A549 treated with DMSO at 1 μM for 4 hours (cell line): ENCODE data around the gene TIGD3. TPM values are rescaled to one million over a fixed set of nuclear protein-coding genes. Genes with fewer than 3 reads are reported as not detected.

Source experiments
- total RNA-seq: library from RNA; stranded (reverse); fragments of 200-300 nt; extraction: Qiagen RNA extraction; gene quantifications from 5 replicates; pipeline ENCODE4 v1.2.3, GENCODE V29; 2022; ENCODE audit warnings: low read depth

TIGD3 gene
- 0.65 to 1.00 TPM (median 0.86 TPM) in 5 replicates for total RNA-seq

GRCh38 chr11:65354265-65355012 lies at the start of gene TIGD3:
TIGD3 (plus strand) TSS chr11:65354751; CDS start chr11:65355809, 1,058 bp downstream.

GRCh38 chr11:65314501-65315203 lies 39.9 kb upstream of the TIGD3 start, which contains the start of gene CDC42EP2:
CDC42EP2 (plus strand) TSS chr11:65314866; CDS start chr11:65320899, 6,033 bp downstream.

GRCh38 chr11:65382033-65382803 lies 27.7 kb downstream of the TIGD3 start, which contains the start of gene SLC25A45:
SLC25A45 (minus strand) TSS chr11:65382646; CDS start chr11:65381951, 695 bp downstream.

GRCh38 chr11:65386307-65387140 lies 32.0 kb downstream of the TIGD3 start, which contains the start of gene FRMD8:
FRMD8 (plus strand) TSS chr11:65386637; CDS start chr11:65387037, 400 bp downstream.

Other genes starting within 250 kb of the TIGD3 start
- 4.6 to 9.0 TPM (median 6.1 TPM) in 5 replicates for gene TM7SF2, start 242.9 kb upstream of the TIGD3 start, total RNA-seq
- gene ZNHIT2, start 237.1 kb upstream of the TIGD3 start, total RNA-seq, result 13.2 to 23.0 TPM (median 20.9 TPM) in 5 replicates
- gene FAU, start 232.6 kb upstream of the TIGD3 start, total RNA-seq, result 836 to 988 TPM (median 969 TPM) in 5 replicates
- 76.2 to 80.9 TPM (median 77.4 TPM) in 5 replicates for gene MRPL49, start 232.4 kb upstream of the TIGD3 start, total RNA-seq
- gene SYVN1, start 220.2 kb upstream of the TIGD3 start, total RNA-seq, result 31.0 to 44.6 TPM (median 42.1 TPM) in 5 replicates
- not detected in 5 replicates for gene SPDYC, start 184.5 kb upstream of the TIGD3 start, total RNA-seq
- gene CAPN1, start 172.8 kb upstream of the TIGD3 start, total RNA-seq, result 96.7 to 116 TPM (median 104 TPM) in 5 replicates
- gene POLA2, start 92.8 kb upstream of the TIGD3 start, total RNA-seq, result 14.1 to 19.3 TPM (median 15.7 TPM) in 5 replicates
- gene CDC42EP2, start 39.9 kb upstream of the TIGD3 start, total RNA-seq, result 14.5 to 16.5 TPM (median 14.8 TPM) in 5 replicates
- 39.6 to 46.0 TPM (median 41.1 TPM) in 5 replicates for gene DPF2, start 20.9 kb upstream of the TIGD3 start, total RNA-seq
- gene SLC25A45, start 27.9 kb downstream of the TIGD3 start, total RNA-seq, result 10.5 to 12.9 TPM (median 11.5 TPM) in 5 replicates
- gene FRMD8, start 31.9 kb downstream of the TIGD3 start, total RNA-seq, result 42.5 to 52.5 TPM (median 51.4 TPM) in 5 replicates
- 133 to 221 TPM (median 217 TPM) in 5 replicates for gene NEAT1, start 68.0 kb downstream of the TIGD3 start, total RNA-seq
- gene MALAT1, start 144.3 kb downstream of the TIGD3 start, total RNA-seq, result 47.2 to 76.6 TPM (median 61.1 TPM) in 5 replicates
- gene SCYL1, start 170.3 kb downstream of the TIGD3 start, total RNA-seq, result 47.1 to 63.4 TPM (median 58.1 TPM) in 5 replicates
- gene LTBP3, start 203.6 kb downstream of the TIGD3 start, total RNA-seq, result 92.6 to 142 TPM (median 111 TPM) in 5 replicates
- gene ZNRD2, start 215.7 kb downstream of the TIGD3 start, total RNA-seq, result 64.8 to 81.6 TPM (median 75.2 TPM) in 5 replicates
- gene FAM89B, start 217.8 kb downstream of the TIGD3 start, total RNA-seq, result 29.8 to 56.2 TPM (median 48.0 TPM) in 5 replicates
- gene EHBP1L1, start 221.3 kb downstream of the TIGD3 start, total RNA-seq, result 35.8 to 46.9 TPM (median 39.7 TPM) in 5 replicates
- 0.11 to 2.2 TPM (median 0.31 TPM) in 5 replicates for gene KCNK7, start 241.0 kb downstream of the TIGD3 start, total RNA-seq